HepG2 (cell line): ENCODE data around the gene SLC26A2. TPM values are rescaled to one million over a fixed set of nuclear protein-coding genes. Genes with fewer than 3 reads are reported as not detected.

Experiments used
- ATAC-seq: fragments of 200-7000 bp; cut with Tn5 transposase; 3 replicates; pipeline ENCODE4 v1.9.1; 2020; ENCODE audit warnings: mild to moderate bottlenecking, moderate library complexity
- BruUV-seq: library from RNA; stranded (reverse); fragments of 400-500 nt; replicated peaks from 2 replicates; lab custom pipeline; 2021; lab: Mats Ljungman, UMichigan
- CTCF ChIA-PET: fragments of 300-600 bp; formaldehyde crosslinking; extraction: SDS; loops from one replicate; lab custom pipeline; 2021; ENCODE audit warnings: low total read pairs, inconsistent platforms, low intra/inter-chr PET ratio; lab: Yijun Ruan, JAX
- POLR2A ChIA-PET: fragments of 350-600 bp; sonication (Branson Sonifier 250); formaldehyde crosslinking; loops from one replicate; lab custom pipeline; 2020; ENCODE audit warnings: antibody characterized with exemption, inconsistent platforms; lab: Yijun Ruan, JAX
- DNase-seq: peaks from one replicate; pipeline ENCODE4 v3.0.0-alpha.2; 2015; ENCODE audit warnings: low spot score
- FAIRE-seq: peaks from 3 replicates; lab custom pipeline; 2011; peaks lifted over from hg19 to GRCh38; lab: Jason Lieb, UNC
- H2AFZ ChIP-seq: one replicate; pipeline ENCODE4 v1.6.1; 2011; ENCODE audit warnings: low read length, inconsistent platforms
- H3K27ac ChIP-seq: fragments of 300-600 bp; 3 replicates; pipeline ENCODE4 v1.8.0; 2011; ENCODE audit warnings: mixed run types, mild to moderate bottlenecking, mixed read lengths, low read length, inconsistent platforms; ENCODE audit not compliant: insufficient read depth; ENCODE audit errors: extremely low read length
- H3K27me3 ChIP-seq, 2 experiments: fragments of 200-600 bp in 1 of 2; 2 replicates in 1 of 2; 3 replicates in 1 of 2; pipeline versions ENCODE4 v1.6.0 to v1.8.0; 2011; ENCODE audit warnings: low read length in 2 of 2, mild to moderate bottlenecking in 2 of 2, moderate library complexity in 2 of 2, inconsistent platforms in 1 of 2; ENCODE audit not compliant: insufficient read depth in 2 of 2, control insufficient read depth in 1 of 2
- H3K36me3 ChIP-seq, 2 experiments: fragments of 200-600 bp in 1 of 2; replicated peaks in 1 of 2; 2 replicates in 1 of 2; 3 replicates in 1 of 2; pipeline versions ENCODE4 v1.5.1 to v1.8.0; 2011; ENCODE audit warnings: low read length in 2 of 2, inconsistent platforms in 1 of 2; ENCODE audit not compliant: insufficient read depth in 2 of 2, control insufficient read depth in 1 of 2
- H3K4me1 ChIP-seq: 2 replicates; pipeline ENCODE4 v1.5.1; 2012; ENCODE audit warnings: low read length, inconsistent platforms; ENCODE audit not compliant: insufficient read depth
- H3K4me2 ChIP-seq: 2 replicates; pipeline ENCODE4 v1.6.0; 2011; ENCODE audit warnings: low read depth, low read length, inconsistent platforms
- H3K4me3 ChIP-seq, 3 experiments: fragments of 200-600 bp in 1 of 3; sonication (generic), shearing (Covaris generic) in 1 of 3; replicated peaks in 1 of 3; 2 replicates each; pipeline ENCODE4 v1.5.1; 2011 to 2016; ENCODE audit warnings: low read length in 3 of 3, inconsistent platforms in 2 of 3, low read depth in 2 of 3, mild to moderate bottlenecking in 2 of 3, control low read depth in 1 of 3, mixed read lengths in 1 of 3; ENCODE audit not compliant: insufficient read depth in 1 of 3
- H3K79me2 ChIP-seq: one replicate; pipeline ENCODE4 v1.6.1; 2011; ENCODE audit warnings: low read length, inconsistent platforms; ENCODE audit not compliant: insufficient read depth
- H3K9ac ChIP-seq: 2 replicates; pipeline ENCODE4 v1.6.0; 2011; ENCODE audit warnings: mild to moderate bottlenecking, low read depth, low read length, inconsistent platforms; ENCODE audit not compliant: insufficient read depth
- H3K9me3 ChIP-seq: 2 replicates; pipeline ENCODE4 v1.5.1; 2012; ENCODE audit warnings: mild to moderate bottlenecking, low read length
- H4K20me1 ChIP-seq: 2 replicates; pipeline ENCODE4 v1.6.0; 2011; ENCODE audit warnings: inconsistent platforms, mild to moderate bottlenecking, low read length, moderate library complexity; ENCODE audit not compliant: insufficient read depth
- ARNT2 ChIP-seq: sonication (generic); formaldehyde crosslinking; IDR thresholded peaks from 2 replicates; pipeline ENCODE4 v1.8.0; 2022; ENCODE audit warnings: mild to moderate bottlenecking, low read depth, missing genetic modification reagents, moderate library complexity
- ASH2L ChIP-seq: fragments of 300-600, 200-600 bp; sonication (generic); IDR thresholded peaks from 2 replicates; pipeline ENCODE4 v1.7.0; 2017; ENCODE audit warnings: low read depth, mild to moderate bottlenecking, moderate library complexity, mixed read lengths, low read length; ENCODE audit not compliant: insufficient read length
- ATAD3A ChIP-seq: sonication (generic); formaldehyde crosslinking; IDR thresholded peaks from 2 replicates; pipeline ENCODE4 v1.4.0; 2020; ENCODE audit warnings: missing genetic modification reagents
- CREB3 ChIP-seq: sonication (generic); formaldehyde crosslinking; IDR thresholded peaks from 2 replicates; pipeline ENCODE4 v1.5.0; 2020; ENCODE audit warnings: missing genetic modification reagents
- CTCF ChIP-seq: sonication (generic); formaldehyde crosslinking; IDR thresholded peaks from 2 replicates; pipeline ENCODE4 v1.5.0; 2020; ENCODE audit warnings: mild to moderate bottlenecking, missing genetic modification reagents, moderate library complexity
- EP300 ChIP-seq, 3 experiments: sonication (generic) in 1 of 3; formaldehyde crosslinking in 1 of 3; IDR thresholded peaks; 2 replicates each; pipeline versions ENCODE4 v1.5.1 to v1.6.1; 2011 to 2020; ENCODE audit warnings: low read depth in 2 of 3, low read length in 2 of 3, borderline replicate concordance in 1 of 3, improper control_type of control experiment in 1 of 3, mild to moderate bottlenecking in 1 of 3, missing genetic modification reagents in 1 of 3, moderate library complexity in 1 of 3
- FOSL1 ChIP-seq: sonication (generic); formaldehyde crosslinking; IDR thresholded peaks from 2 replicates; pipeline ENCODE4 v1.9.0; 2021; ENCODE audit warnings: missing genetic modification reagents, borderline replicate concordance
- FOXK2 ChIP-seq: fragments of 450-650 bp; IDR thresholded peaks from 2 replicates; pipeline ENCODE4 v1.6.1; 2016
- GTF2F1 ChIP-seq: fragments of 150-350 bp; IDR thresholded peaks from 2 replicates; pipeline ENCODE4 v1.6.1; 2014; ENCODE audit warnings: low read length
- HDAC6 ChIP-seq: fragments of 200-600 bp; sonication (generic); IDR thresholded peaks from 2 replicates; pipeline ENCODE4 v1.7.0; 2017; ENCODE audit warnings: mild to moderate bottlenecking, antibody characterized with exemption, low read length, low read depth
- KAT7 ChIP-seq: IDR thresholded peaks from 2 replicates; pipeline ENCODE4 v1.6.1; 2018; ENCODE audit warnings: borderline replicate concordance, missing compliant biosample characterization
- KLF11 ChIP-seq: IDR thresholded peaks from 2 replicates; pipeline ENCODE4 v1.6.1; 2016; ENCODE audit warnings: missing compliant biosample characterization
- SMC3 ChIP-seq: IDR thresholded peaks from 2 replicates; pipeline ENCODE4 v1.6.1; 2011; ENCODE audit warnings: low read length, improper control_type of control experiment
- ZBTB20 ChIP-seq: sonication (generic); formaldehyde crosslinking; IDR thresholded peaks from 2 replicates; pipeline ENCODE4 v1.8.1; 2023; ENCODE audit warnings: missing genetic modification reagents, low read depth, mild to moderate bottlenecking, borderline replicate concordance
- ZGPAT ChIP-seq: IDR thresholded peaks from 2 replicates; pipeline ENCODE4 v1.6.1; 2016; ENCODE audit warnings: mild to moderate bottlenecking
- ZNF570 ChIP-seq: sonication (generic); formaldehyde crosslinking; IDR thresholded peaks from 2 replicates; pipeline ENCODE4 v1.4.0; 2020; ENCODE audit warnings: mild to moderate bottlenecking, missing genetic modification reagents, borderline replicate concordance
- ZNF629 ChIP-seq: sonication (generic); formaldehyde crosslinking; conservative IDR thresholded peaks from 2 replicates; pipeline ENCODE4 v1.5.0; 2020; ENCODE audit warnings: missing genetic modification reagents
- ZNF670 ChIP-seq: sonication (generic); formaldehyde crosslinking; IDR thresholded peaks from 2 replicates; pipeline ENCODE4 v1.8.0; 2022; ENCODE audit warnings: mild to moderate bottlenecking, missing genetic modification reagents, borderline replicate concordance
- ZNF790 ChIP-seq: sonication (generic); formaldehyde crosslinking; IDR thresholded peaks from 2 replicates; pipeline ENCODE4 v1.8.0; 2022; ENCODE audit warnings: missing genetic modification reagents, mild to moderate bottlenecking, borderline replicate concordance
- ZNF841 ChIP-seq: sonication (generic); formaldehyde crosslinking; IDR thresholded peaks from 2 replicates; pipeline ENCODE4 v1.8.1; 2023; ENCODE audit warnings: missing genetic modification reagents, borderline replicate concordance
- WGBS: methylation state at CpG from one replicate; pipeline ENCODE4 v1.1.6; 2017; ENCODE audit warnings: low lambda C conversion rate; 5-methylcytosine and 5-hydroxymethylcytosine counted together
- in situ Hi-C: cut with HindIII; loops from 2 replicates; pipeline ENCODE4 v1.10.0; 2017; ENCODE audit warnings: low pct_unique_long_range_greater_than_20kb; ENCODE audit not compliant: extremely low pct_ligation_motif_present
- intact Hi-C: fragments of 100-400 bp; cut with micrococcal nuclease; formaldehyde crosslinking; loops from one replicate; pipeline ENCODE4 v1.10.0; 2022; ENCODE audit not compliant: unreplicated experiment
- polyA plus RNA-seq, 8 experiments: library from polyadenylated mRNA; depleted of rRNA in 3 of 8; stranded (reverse) in 7 of 8; unstranded in 1 of 8; fragments of >200 nt; fragmentation: Illumina TruSeq in 4 of 8; extraction: Trizol in 4 of 8; gene quantifications; 2 replicates each; pipeline versions ENCODE4 v1.2.1 to v1.2.3, GENCODE V29; 2011 to 2016; ENCODE audit warnings: low read depth in 4 of 8, missing spikeins in 1 of 8, mixed read lengths in 1 of 8; ENCODE audit not compliant: insufficient read depth in 1 of 8
- total RNA-seq, 5 experiments: library from RNA; depleted of rRNA; stranded (reverse); fragments of >200 nt; fragmentation: Illumina TruSeq; extraction: Trizol; gene quantifications; 2 replicates each; pipeline ENCODE4 v1.2.3, GENCODE V29; 2016; ENCODE audit warnings: low read depth in 1 of 5

Gene SLC26A2
- total and polyA plus RNA-seq, 2 of the 13 experiments (the other 11 are each of a cell fraction or from before 2014, with no cell fraction given): 2.2 to 7.9 TPM

- ATAC-seq (no peak), DNase-seq (peak; percentile 39), FAIRE-seq (no peak)
- Histone ChIP-seq H3K27ac (no peak overlapping the region), H3K4me2 (peak overlapping the region; percentile 91; the same call in 1 of the 2 replicates), H3K79me2 (no peaks in the 10 kb centered on the region), H3K9me3 (no peaks in the 10 kb centered on the region), H4K20me1 (no peaks in the 10 kb centered on the region), H3K4me1 (peaks cover 57% of the 10 kb centered on the region), H3K27me3 (no peaks in the 10 kb centered on the region), H3K4me3 (no peak overlapping the region; a peak in 1 of 6 replicates), H3K36me3 (no peaks in the 10 kb centered on the region), H3K9ac (no peak overlapping the region), H2AFZ (no peak overlapping the region)
- in situ Hi-C loops (no loop called here), intact Hi-C loops (loop anchor here (1.0 to 2.0 kb wide), 2 partner anchors 29 to 125 kb away; no protein-coding TSS in a partner anchor)
- ChIA-PET CTCF (interaction anchor here (1.8 to 2.5 kb wide), 2 partner anchors 30 to 125 kb away, joined by 6 to 10 read pairs; no protein-coding TSS in a partner anchor), POLR2A (interaction anchor here (0.7 to 1.4 kb wide), 2 partner anchors 18 to 38 kb away, joined by 3 to 5 read pairs; partner anchors contain the start of genes HMGXB3 and TIGD6)
- WGBS: 61% methylated on average over 6 of the region's 6 CpGs
- BruUV-seq: no TSS peak
- TF ChIP-seq ZNF841 (CRISPR knock-in tag) (no peak), CTCF (CRISPR knock-in tag) (peak; percentile 53), ZNF790 (CRISPR knock-in tag) (0 out of 2 replicates have a peak, but pooled peaks have one; percentile 78), ARNT2 (CRISPR knock-in tag) (no peak), ZGPAT (CRISPR knock-in tag) (no peak), ZNF629 (CRISPR knock-in tag) (0 out of 2 replicates have a peak, but pooled peaks have one; percentile 34), KLF11 (CRISPR knock-in tag) (no peak), FOXK2 (no peak), ASH2L (no peak), ZBTB20 (CRISPR knock-in tag) (no peak), KAT7 (CRISPR knock-in tag) (no peak), SMC3 (peak; percentile 30; the same call in 1 of the 2 replicates), ZNF670 (CRISPR knock-in tag) (no peak), ZNF570 (CRISPR knock-in tag) (no peak), EP300 (IDR thresholded peaks at IDR 0.05; ENCODE audit: low read depth in 2 of 2, low read length in 2 of 2) (no peak), EP300 (CRISPR knock-in tag; IDR thresholded peaks at IDR 0.05; ENCODE audit: borderline replicate concordance) (no peak), FOSL1 (CRISPR knock-in tag) (no peak), HDAC6 (no peak), ATAD3A (CRISPR knock-in tag) (no peak), CREB3 (CRISPR knock-in tag) (no peak), GTF2F1 (no peak)
Observed at GRCh38 chr5:149961957-149962409, 1.4 kb downstream of the SLC26A2 start.
